HUES64 (cell line): Measurements from ENCODE around the gene PA2G4.

ENCODE experiments used
- H3K27ac ChIP-seq: 2 replicates; pipeline ENCODE4 v1.7.0; 2013; ENCODE audit warnings: low read depth, low read length, inconsistent platforms
- H3K27me3 ChIP-seq: 2 replicates; pipeline ENCODE4 v1.6.1; 2013; ENCODE audit warnings: mild to moderate bottlenecking, low read length; ENCODE audit not compliant: insufficient read depth
- H3K36me3 ChIP-seq: 2 replicates; pipeline ENCODE4 v1.6.1; 2013; ENCODE audit warnings: mild to moderate bottlenecking, low read length; ENCODE audit not compliant: insufficient read depth
- H3K4me1 ChIP-seq: 2 replicates; pipeline ENCODE4 v1.6.1; 2013; ENCODE audit warnings: mild to moderate bottlenecking, low read length, moderate library complexity; ENCODE audit not compliant: insufficient read depth
- H3K4me3 ChIP-seq: 2 replicates; pipeline ENCODE4 v1.5.1; 2013; ENCODE audit warnings: mild to moderate bottlenecking, low read length, moderate library complexity
- H3K9ac ChIP-seq: 2 replicates; pipeline ENCODE4 v1.6.1; 2013; ENCODE audit warnings: mild to moderate bottlenecking, low read depth, low read length
- H3K9me3 ChIP-seq: 2 replicates; pipeline ENCODE4 v1.6.1; 2013; ENCODE audit warnings: low read depth, low read length; ENCODE audit not compliant: insufficient read depth
- WGBS: fragments of 150-250, 120-280 bp; methylation state at CpG from one replicate; pipeline ENCODE4 v1.1.7; 2013; ENCODE audit warnings: missing lambda C conversion rate; 5-methylcytosine and 5-hydroxymethylcytosine counted together

The PA2G4 gene

DNA sequence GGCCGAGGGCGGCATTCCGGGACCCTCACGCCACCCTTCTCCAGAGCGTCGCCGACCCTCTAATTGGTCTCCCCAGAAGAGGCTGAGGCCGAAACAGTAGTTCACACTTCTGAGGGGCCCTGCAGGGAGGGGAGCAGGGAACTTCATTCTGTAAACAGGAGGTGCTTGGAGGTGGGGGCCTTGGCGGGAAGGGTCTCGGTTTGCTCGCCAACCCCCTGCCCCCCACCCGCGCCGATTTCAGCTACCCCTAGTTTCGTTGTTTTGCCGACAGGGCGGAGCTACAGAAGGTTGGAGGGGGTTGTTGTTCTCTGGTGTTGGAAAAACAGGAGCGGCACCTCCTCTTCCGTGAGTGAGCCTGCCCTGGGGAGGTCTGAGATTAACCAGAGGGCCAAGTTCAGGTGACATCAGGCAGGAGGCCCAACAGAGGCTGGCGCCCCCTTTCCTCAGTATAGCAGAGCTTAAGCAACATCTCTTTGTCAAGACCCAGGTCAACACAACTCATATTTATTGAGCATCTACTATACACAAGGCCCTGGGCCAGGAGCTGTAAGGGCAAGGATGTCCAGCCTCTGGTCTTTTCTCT is 23.7 kb upstream of the PA2G4 start:
- H3K27me3 ChIP-seq = no peaks in the 10 kb centered on the region; the same call in 1 of the 2 replicates
- peaks cover 2% of the 10 kb centered on the region; the same call in 1 of the 2 replicates for H3K9me3 ChIP-seq
- peaks cover 17% of the 10 kb centered on the region; the same call in 1 of the 2 replicates for H3K4me1 ChIP-seq
- peaks cover 13% of the 10 kb centered on the region for H3K36me3 ChIP-seq
- peak overlapping the region; percentile 82 for H3K9ac ChIP-seq
- peak overlapping the region; percentile 93; the same call in 1 of the 2 replicates for H3K27ac ChIP-seq
- peak overlapping the region; percentile 84 for H3K4me3 ChIP-seq
- WGBS = 2% methylated on average over 20 of the region's 20 CpGs

DNA sequence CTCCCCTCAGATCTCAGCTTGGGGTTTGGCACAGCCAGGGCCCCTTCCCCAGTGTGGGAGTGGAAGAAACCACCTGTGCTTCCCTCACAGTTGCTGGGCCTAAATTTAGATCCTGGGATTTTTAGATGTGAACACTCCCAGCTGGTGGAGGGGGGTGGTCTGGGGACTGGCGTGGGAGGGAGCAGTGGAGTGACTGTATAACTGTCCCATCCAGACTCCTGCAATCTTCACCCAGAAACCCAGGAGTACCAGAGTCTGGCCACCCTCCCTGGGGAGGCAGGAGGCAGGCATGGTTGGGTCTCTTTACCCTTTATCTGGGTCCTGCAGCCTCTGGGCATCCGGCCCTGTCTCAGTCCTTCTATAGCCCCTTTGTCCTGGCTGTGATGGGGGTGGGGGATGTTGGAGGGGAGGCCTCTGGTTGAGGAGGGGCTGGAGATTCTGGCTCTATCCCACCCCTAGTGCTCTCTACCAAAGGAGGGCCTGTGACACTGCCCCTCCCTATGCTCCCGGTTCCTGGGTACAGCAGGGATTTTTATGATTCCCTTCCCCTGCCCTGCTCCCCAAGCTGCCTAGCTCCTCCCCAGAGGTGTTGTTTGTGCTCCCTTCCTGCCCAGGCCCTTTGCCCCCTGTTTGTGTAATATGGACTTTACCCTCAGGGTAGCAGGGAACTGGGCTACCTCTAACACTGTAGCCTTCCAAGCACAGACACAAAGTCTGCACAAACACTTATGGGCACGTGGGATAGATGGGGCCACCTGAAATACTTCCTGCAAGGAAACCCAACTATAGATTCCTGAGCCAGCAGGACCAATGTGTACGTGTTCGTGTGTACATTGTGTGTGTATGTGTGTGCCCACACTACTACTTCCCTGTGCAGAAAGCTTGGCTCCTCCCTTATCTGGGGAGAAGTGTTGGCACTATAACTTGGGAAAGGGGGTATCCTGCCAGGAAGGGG is 22.7 kb upstream of the PA2G4 start:
- H3K36me3 ChIP-seq = peaks cover 21% of the 10 kb centered on the region
- no peak overlapping the region for H3K27ac ChIP-seq
- no peaks in the 10 kb centered on the region; the same call in 1 of the 2 replicates for H3K27me3 ChIP-seq
- 66% methylated on average over 6 of the region's 6 CpGs for WGBS
- peak overlapping the region; percentile 84 for H3K4me3 ChIP-seq
- peaks cover 17% of the 10 kb centered on the region; the same call in 1 of the 2 replicates for H3K4me1 ChIP-seq
- 0 out of 2 replicates have a peak overlapping the region, but pooled peaks have one; percentile 82 for H3K9ac ChIP-seq
- peaks cover 2% of the 10 kb centered on the region; the same call in 1 of the 2 replicates for H3K9me3 ChIP-seq

DNA sequence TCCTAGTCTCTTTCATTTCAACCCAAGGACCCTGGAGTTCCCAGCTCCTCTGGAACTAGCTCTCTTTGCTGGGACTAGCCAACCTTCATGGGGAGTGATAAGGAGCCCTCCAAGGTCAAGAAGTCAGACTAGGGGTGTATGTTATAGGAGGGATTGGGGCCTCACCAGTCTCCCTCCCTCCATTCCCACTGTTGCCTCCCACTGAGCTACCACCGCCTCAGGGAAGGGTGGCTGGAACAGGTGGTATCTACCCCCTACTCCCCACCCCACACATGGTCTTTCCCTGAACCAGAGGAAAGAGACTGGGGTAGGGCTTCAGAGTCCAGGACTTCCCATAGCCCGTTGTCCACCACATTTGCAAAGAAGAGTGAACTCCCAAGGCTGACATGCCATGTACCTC is 22.0 kb upstream of the PA2G4 start:
- H3K9me3 ChIP-seq = no peaks in the 10 kb centered on the region
- H3K27me3 ChIP-seq = no peaks in the 10 kb centered on the region; the same call in 1 of the 2 replicates
- H3K9ac ChIP-seq = peak overlapping the region; percentile 5; the same call in 1 of the 2 replicates
- no peak overlapping the region for H3K27ac ChIP-seq
- H3K36me3 ChIP-seq = peaks cover 28% of the 10 kb centered on the region
- WGBS = 90% methylated on average over 2 of the region's 2 CpGs
- H3K4me1 ChIP-seq = peaks cover 17% of the 10 kb centered on the region; the same call in 1 of the 2 replicates
- H3K4me3 ChIP-seq = no peak overlapping the region

DNA sequence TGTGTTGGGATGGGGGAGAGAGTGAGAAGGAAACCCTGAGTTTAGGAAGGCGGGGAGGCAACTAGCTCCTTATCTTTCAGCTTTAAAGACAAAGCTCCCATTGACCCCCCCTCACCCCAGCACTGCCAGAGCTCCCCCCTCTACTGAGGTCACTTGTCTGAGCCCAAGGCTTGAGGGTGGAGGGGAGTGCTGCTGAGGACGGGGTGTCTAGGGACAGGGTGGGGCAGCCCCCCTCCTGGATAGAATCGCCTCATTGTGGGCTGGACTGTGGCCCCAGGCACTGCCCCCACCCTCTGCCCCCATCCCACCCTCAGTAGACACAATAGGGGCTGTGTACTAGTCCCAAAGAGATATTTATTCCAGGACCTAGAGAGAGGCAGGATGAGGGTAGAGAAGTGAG is 21.4 kb upstream of the PA2G4 start:
- Histone ChIP-seq H3K27me3 (no peaks in the 10 kb centered on the region; the same call in 1 of the 2 replicates), H3K4me1 (peaks cover 17% of the 10 kb centered on the region; the same call in 1 of the 2 replicates), H3K9me3 (no peaks in the 10 kb centered on the region), H3K9ac (no peak overlapping the region), H3K36me3 (peaks cover 34% of the 10 kb centered on the region), H3K4me3 (no peak overlapping the region), H3K27ac (no peak overlapping the region)
- 100% methylated on average over 1 of the region's 3 CpGs for whole genome bisulfite sequencing

DNA sequence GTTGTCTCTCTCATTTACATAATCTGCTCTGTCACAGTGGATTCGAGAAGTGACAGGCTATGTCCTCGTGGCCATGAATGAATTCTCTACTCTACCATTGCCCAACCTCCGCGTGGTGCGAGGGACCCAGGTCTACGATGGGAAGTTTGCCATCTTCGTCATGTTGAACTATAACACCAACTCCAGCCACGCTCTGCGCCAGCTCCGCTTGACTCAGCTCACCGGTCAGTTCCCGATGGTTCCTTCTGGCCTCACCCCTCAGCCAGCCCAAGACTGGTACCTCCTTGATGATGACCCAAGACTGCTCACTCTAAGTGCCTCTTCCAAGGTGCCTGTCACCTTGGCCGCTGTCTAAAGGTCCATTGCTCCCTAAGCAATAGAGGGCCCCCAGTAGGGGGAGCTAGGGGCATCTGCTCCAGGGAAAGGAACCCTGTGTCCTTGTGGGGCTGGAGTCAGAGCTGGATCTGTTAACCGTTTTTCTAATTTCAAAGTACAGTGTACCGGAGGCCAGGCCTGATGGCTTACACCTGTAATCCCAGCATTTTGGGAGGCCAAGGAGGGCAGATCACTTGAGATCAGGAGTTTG is 19.3 kb upstream of the PA2G4 start:
- Histone ChIP-seq H3K4me3 (no peak overlapping the region), H3K27ac (no peak overlapping the region), H3K9me3 (no peaks in the 10 kb centered on the region), H3K27me3 (no peaks in the 10 kb centered on the region; the same call in 1 of the 2 replicates), H3K4me1 (peaks cover 14% of the 10 kb centered on the region; the same call in 1 of the 2 replicates), H3K36me3 (peaks cover 51% of the 10 kb centered on the region), H3K9ac (no peak overlapping the region)
- 94% methylated on average over 15 of the region's 15 CpGs for WGBS

DNA sequence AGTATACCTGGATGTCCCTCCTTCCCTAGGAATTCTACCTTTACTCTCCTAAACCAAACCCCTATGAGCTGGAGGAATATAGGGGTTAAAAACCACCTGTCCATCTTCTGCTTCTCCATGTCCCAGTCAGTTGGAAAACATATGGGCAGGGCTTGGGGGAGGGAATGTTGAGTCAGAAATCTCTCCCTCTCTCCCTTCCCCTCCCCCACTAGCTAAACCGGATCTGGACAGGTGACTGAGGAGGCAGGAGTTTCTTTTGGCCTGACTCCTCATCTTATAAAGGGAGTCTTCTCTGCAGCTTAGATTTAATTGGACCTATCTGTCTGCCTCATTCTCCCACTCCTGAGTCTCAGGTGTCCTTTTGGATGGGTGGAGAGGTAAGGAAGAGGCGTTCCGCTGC is 18.3 kb upstream of the PA2G4 start:
- no peaks in the 10 kb centered on the region for H3K27me3 ChIP-seq
- no peak overlapping the region for H3K9ac ChIP-seq
- H3K9me3 ChIP-seq = no peaks in the 10 kb centered on the region
- no peak overlapping the region for H3K27ac ChIP-seq
- no peak overlapping the region for H3K4me3 ChIP-seq
- H3K36me3 ChIP-seq = peaks cover 58% of the 10 kb centered on the region
- WGBS = no CpG with 5 or more reads among the region's 3 CpGs
- H3K4me1 ChIP-seq = peaks cover 12% of the 10 kb centered on the region; the same call in 1 of the 2 replicates

DNA sequence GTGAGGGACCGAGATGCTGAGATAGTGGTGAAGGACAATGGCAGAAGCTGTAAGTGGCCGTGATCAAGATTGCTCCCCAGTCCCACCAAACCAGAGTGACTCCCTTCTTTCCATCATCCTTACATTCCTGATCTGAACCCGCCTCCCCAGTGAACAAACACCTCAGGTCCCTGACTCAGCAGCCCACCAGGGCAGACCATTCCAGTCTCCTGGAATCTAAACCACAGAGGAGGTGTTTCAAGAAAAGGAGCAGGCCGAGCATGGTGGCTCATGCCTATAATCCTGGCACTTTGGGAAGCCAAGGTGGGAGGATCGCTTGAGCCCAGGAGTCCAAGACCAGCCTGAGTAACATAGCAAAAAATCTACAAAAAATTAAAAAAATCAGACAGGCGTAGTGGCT is 17.8 kb upstream of the PA2G4 start:
- Histone ChIP-seq H3K4me3 (no peak overlapping the region), H3K27me3 (no peaks in the 10 kb centered on the region), H3K9me3 (no peaks in the 10 kb centered on the region), H3K4me1 (peaks cover 7% of the 10 kb centered on the region; the same call in 1 of the 2 replicates), H3K27ac (no peak overlapping the region), H3K9ac (no peak overlapping the region), H3K36me3 (peaks cover 61% of the 10 kb centered on the region)
- 81% methylated on average over 6 of the region's 6 CpGs for WGBS

DNA sequence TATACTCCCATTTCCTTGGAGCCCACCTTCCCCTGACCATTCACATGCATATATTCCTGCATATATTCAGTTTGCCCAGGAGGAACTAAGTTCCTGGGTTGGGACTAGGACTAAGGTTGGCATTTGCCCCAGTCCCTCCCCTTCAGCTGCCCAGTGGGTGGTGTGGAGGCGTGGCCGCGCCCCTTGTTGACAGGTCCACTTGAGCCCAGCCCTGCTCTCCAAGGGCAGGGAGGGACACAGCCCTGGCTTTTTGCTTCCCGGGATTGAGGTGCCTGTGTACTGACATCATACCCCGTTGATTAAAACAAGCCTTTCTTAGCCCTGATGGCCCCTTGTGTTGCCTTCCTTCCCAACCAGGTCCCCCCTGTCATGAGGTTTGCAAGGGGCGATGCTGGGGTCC is 17.1 kb upstream of the PA2G4 start:
- H3K27ac ChIP-seq = no peak overlapping the region
- no peak overlapping the region for H3K4me3 ChIP-seq
- H3K4me1 ChIP-seq = 0 out of 2 replicates have a peak, but pooled peaks cover 2% of the 10 kb centered on the region
- WGBS = 90% methylated on average over 6 of the region's 6 CpGs
- H3K9ac ChIP-seq = no peak overlapping the region
- H3K27me3 ChIP-seq = no peaks in the 10 kb centered on the region
- no peaks in the 10 kb centered on the region for H3K9me3 ChIP-seq
- peaks cover 63% of the 10 kb centered on the region for H3K36me3 ChIP-seq

DNA sequence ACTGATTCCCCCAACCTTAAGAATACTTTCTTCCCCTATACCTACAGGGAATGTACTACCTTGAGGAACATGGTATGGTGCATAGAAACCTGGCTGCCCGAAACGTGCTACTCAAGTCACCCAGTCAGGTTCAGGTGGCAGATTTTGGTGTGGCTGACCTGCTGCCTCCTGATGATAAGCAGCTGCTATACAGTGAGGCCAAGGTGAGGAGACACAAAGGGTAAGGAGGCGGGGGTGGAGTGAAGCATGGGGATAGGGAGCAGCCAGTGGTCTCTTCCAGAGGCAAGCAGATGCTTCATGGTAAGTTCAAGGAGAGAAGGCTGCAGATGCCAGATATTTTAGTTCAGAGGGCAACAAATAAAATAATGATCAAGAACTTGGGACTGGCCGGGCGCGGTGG is 6.6 kb upstream of the PA2G4 start:
- Histone ChIP-seq H3K9me3 (no peaks in the 10 kb centered on the region), H3K4me3 (no peak overlapping the region), H3K4me1 (no peaks in the 10 kb centered on the region), H3K27me3 (no peaks in the 10 kb centered on the region), H3K27ac (no peak overlapping the region), H3K36me3 (peaks cover 92% of the 10 kb centered on the region), H3K9ac (no peak overlapping the region)
- 97% methylated on average over 6 of the region's 6 CpGs for WGBS

DNA sequence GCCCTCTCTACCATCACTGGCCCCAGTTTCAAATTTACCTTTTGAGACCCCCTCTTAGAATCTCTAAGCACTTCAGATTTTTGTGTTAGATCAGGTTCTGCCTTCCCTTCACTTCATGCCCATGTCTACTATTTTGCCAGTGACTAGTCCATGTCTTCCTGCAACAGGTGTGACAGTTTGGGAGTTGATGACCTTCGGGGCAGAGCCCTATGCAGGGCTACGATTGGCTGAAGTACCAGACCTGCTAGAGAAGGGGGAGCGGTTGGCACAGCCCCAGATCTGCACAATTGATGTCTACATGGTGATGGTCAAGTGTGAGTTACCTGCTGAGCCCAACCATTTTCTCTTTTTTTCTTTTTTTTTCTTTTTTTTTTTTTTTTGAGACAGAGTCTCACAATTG is 5.8 kb upstream of the PA2G4 start:
- Histone ChIP-seq H3K27ac (no peak overlapping the region), H3K4me1 (no peaks in the 10 kb centered on the region), H3K9me3 (no peaks in the 10 kb centered on the region), H3K9ac (no peak overlapping the region), H3K36me3 (peaks cover 83% of the 10 kb centered on the region), H3K27me3 (no peaks in the 10 kb centered on the region), H3K4me3 (no peak overlapping the region)
- WGBS = 95% methylated on average over 3 of the region's 3 CpGs

DNA sequence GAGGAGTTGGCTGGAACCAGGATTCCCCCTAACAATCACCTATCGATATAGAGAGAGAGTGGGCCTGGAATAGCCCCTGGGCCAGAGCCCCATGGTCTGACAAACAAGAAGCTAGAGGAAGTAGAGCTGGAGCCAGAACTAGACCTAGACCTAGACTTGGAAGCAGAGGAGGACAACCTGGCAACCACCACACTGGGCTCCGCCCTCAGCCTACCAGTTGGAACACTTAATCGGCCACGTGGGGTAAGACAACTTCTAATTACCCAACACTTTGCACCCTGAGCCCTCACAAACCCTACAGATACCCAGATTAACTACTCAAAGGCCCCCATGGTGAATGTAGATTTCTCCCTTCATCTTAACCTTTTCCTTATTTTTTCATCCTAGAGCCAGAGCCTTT is 4.6 kb upstream of the PA2G4 start:
- no peaks in the 10 kb centered on the region for H3K27me3 ChIP-seq
- H3K4me3 ChIP-seq = no peak overlapping the region
- no peaks in the 10 kb centered on the region for H3K4me1 ChIP-seq
- H3K9me3 ChIP-seq = no peaks in the 10 kb centered on the region
- no peak overlapping the region for H3K27ac ChIP-seq
- peaks cover 73% of the 10 kb centered on the region for H3K36me3 ChIP-seq
- WGBS = 95% methylated on average over 4 of the region's 4 CpGs
- H3K9ac ChIP-seq = no peak overlapping the region
